Measurements from ENCODE around the gene CAMK2G. TPM values are rescaled to one million over a fixed set of nuclear protein-coding genes. Genes with fewer than 3 reads are reported as not detected.
A peak's percentile ranks its signal among the peaks of the same experiment; 100 is the strongest.
"Not testable (repeated sequence)": the region's sequence is repeated elsewhere in the genome, so short reads cannot be mapped to it uniquely, and the experiment has no call there.

CAMK2G gene
- polyA plus RNA-seq (2012; ENCODE audit: insufficient read depth, insufficient read length, low read depth): 15.9 TPM

DNA sequence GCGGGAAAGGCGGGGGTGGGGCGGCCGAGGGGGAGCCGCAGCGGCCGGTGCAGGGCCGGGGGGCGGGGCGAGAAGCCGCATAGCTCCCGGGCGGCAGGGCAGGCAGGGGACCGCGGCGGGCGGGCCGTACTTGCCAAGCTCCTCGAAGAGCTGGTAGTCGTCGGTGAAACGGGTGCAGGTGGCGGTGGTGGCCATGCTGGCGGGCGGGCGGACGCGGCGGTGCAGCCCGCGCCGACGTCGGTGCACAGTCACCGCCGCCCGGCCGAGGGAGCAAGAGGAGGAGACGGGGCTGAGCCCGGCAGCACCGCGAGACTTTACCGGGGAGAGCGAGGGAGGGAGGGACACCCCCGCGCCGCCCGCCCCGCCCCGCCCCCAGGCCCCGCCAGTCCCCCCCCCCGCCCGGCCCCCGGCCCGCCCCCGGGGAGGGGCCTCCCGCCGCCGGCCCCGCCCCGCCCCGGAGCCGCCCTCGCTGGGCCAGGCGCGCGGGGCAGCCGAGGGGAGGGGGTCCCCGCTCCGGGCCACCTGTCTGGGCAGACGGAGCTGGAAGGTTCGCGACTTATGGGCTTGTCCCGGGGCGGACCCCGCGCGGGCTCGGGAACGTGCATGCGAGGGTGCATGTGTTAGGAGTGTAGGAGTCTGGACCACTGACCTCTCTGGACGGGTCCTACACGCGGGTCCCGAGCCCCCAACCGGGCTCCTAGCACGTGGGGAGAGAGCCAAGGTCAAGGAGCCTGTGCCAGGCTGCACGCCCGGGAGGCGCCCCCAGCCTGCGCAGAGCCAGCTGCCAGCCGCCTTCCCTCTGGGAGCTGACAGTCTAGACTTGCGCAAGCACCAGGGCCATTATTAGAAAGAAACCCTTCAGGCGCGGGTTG, at the start of gene CAMK2G:
Gene CAMK2G, minus strand, starts transcription at position 289 of the 872 bp plus-strand sequence. Its CDS starts 94 bp downstream, at position 195.
- peak; percentile 86 for DNase-seq
- Histone ChIP-seq H3K4me1 (peaks cover 13% of the 10 kb centered on the region), H3K9me3 (no peaks in the 10 kb centered on the region), H3K4me3 (ENCODE audit: low read depth, low read length) (peak within 1 kb of the TSS; percentile 59), H3K36me3 (peaks cover 13% of the 10 kb centered on the region), H3K27me3 (no peaks in the 10 kb centered on the region)
- no peak for TF ChIP-seq CTCF (IDR thresholded peaks at IDR 0.05; ENCODE audit: low read depth, low read length)

- Histone ChIP-seq H3K4me3 (ENCODE audit: low read depth, low read length) (no peak overlapping the region), H3K9me3 (no peaks in the 10 kb centered on the region), H3K27me3 (no peaks in the 10 kb centered on the region), H3K4me1 (no peaks in the 10 kb centered on the region), H3K36me3 (no peaks in the 10 kb centered on the region)
- TF ChIP-seq CTCF (IDR thresholded peaks at IDR 0.05; ENCODE audit: low read depth, low read length): no peak
- DNase-seq: no peak
These were observed 48.4 kb upstream of the CAMK2G start for GRCh38 chr10:73922864-73923133.

- H3K4me3 ChIP-seq (ENCODE audit: low read depth, low read length): no peak overlapping the region
- no peaks in the 10 kb centered on the region for H3K27me3 ChIP-seq
- H3K36me3 ChIP-seq: no peaks in the 10 kb centered on the region
- no peaks in the 10 kb centered on the region for H3K4me1 ChIP-seq
- DNase-seq: no peak
- no peaks in the 10 kb centered on the region for H3K9me3 ChIP-seq
- TF ChIP-seq CTCF (IDR thresholded peaks at IDR 0.05; ENCODE audit: low read depth, low read length): no peak
These were observed 47.9 kb upstream of the CAMK2G start for GRCh38 chr10:73922007-73922863.

DNA sequence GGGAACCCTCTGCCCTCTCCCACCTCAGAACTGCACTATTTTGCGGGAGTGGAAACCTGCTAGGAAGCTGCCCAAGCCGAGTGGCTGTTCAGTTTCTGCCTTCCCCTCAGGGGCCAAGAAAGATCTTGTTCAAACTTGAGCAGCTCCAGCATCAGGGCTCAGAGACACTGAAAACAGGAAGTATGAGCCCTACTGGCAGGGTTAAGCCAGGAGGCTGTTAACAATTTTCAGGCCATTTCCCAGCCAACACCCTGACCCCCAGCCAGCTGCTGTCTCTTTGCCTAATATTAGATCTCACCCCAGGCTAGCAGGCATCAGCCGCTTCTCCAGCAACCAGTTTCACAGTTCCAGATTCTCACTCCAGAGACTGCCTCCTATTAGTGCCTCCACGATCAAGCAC, 45.7 kb upstream of the CAMK2G start:
- H3K27me3 ChIP-seq: no peaks in the 10 kb centered on the region
- TF ChIP-seq CTCF (IDR thresholded peaks at IDR 0.05; ENCODE audit: low read depth, low read length): no peak
- H3K9me3 ChIP-seq: no peaks in the 10 kb centered on the region
- DNase-seq: no peak
- no peak overlapping the region for H3K4me3 ChIP-seq (ENCODE audit: low read depth, low read length)
- H3K36me3 ChIP-seq: no peaks in the 10 kb centered on the region
- H3K4me1 ChIP-seq: no peaks in the 10 kb centered on the region

DNA sequence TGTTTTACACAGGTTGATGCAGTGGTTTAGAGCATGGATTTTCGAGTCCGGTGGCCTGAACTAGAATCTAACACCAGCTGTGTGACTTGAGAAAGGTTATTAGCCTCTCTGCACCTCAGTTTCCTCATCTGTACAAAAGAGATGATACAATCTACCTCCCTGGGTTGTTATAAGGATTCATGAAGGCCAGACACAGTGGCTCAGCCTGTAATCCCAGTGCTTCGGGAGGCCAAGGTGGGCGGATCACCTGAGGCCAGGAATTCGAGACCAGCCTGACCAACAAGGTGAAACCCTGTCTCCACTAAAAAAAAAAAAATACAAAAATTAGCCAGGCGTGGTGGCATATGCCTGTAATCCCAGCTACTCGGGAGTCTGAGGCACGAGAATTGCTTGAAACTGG, 45.1 kb upstream of the CAMK2G start:
- DNase-seq; H3K9me3 ChIP-seq; H3K4me1 ChIP-seq; H3K4me3 ChIP-seq (ENCODE audit: low read depth, low read length); H3K36me3 ChIP-seq; H3K27me3 ChIP-seq: not testable (repeated sequence)

GRCh38 chr10:73917566-73918305, 43.4 kb upstream of the CAMK2G start:
- TF ChIP-seq CTCF (IDR thresholded peaks at IDR 0.05; ENCODE audit: low read depth, low read length): no peak
- no peak for DNase-seq
- Histone ChIP-seq H3K27me3 (no peaks in the 10 kb centered on the region), H3K9me3 (no peaks in the 10 kb centered on the region), H3K4me1 (no peaks in the 10 kb centered on the region), H3K4me3 (ENCODE audit: low read depth, low read length) (no peak overlapping the region), H3K36me3 (no peaks in the 10 kb centered on the region)

Data from BE2C (cell line).